ENCODE measurements around the gene REXO5.

DNA sequence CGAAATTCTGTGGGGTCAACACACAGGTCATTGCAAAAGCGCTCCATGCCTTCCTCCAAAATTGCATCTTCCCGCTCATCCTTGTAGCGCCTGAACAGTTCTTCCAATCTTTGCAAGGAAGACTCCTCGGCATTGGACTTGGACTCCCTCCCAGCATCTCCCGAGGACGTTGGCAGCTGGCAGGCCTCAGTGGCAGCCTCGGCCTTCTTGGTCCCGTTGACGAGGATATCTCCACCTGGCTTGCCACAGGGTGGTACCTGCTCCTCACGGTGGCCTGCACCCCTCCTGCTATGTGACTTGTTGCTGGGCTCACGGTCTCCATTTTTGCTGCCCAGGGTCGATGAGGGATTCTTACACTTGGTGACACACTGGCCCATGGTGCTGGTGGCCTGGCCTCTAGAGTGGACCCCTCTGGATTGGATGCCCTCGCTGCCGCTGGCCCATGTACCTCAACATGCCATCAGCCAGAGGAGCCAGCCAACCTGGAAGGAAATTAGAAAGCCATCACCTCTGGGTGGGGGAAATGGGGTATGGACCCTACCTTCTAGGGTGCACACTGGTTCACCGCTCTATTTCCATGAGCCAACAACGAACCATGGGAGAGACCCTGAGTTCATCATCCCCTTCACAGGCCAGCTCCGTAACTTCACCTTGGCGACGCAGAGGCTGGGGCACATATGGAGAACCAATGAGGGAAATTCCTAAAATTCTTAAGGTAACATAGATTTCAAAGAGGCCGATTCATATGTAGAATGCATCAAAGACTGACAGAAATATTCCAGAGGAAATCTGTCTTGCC, 56.0 kb downstream of the REXO5 start:
- TF ChIP-seq, protein P1, sequence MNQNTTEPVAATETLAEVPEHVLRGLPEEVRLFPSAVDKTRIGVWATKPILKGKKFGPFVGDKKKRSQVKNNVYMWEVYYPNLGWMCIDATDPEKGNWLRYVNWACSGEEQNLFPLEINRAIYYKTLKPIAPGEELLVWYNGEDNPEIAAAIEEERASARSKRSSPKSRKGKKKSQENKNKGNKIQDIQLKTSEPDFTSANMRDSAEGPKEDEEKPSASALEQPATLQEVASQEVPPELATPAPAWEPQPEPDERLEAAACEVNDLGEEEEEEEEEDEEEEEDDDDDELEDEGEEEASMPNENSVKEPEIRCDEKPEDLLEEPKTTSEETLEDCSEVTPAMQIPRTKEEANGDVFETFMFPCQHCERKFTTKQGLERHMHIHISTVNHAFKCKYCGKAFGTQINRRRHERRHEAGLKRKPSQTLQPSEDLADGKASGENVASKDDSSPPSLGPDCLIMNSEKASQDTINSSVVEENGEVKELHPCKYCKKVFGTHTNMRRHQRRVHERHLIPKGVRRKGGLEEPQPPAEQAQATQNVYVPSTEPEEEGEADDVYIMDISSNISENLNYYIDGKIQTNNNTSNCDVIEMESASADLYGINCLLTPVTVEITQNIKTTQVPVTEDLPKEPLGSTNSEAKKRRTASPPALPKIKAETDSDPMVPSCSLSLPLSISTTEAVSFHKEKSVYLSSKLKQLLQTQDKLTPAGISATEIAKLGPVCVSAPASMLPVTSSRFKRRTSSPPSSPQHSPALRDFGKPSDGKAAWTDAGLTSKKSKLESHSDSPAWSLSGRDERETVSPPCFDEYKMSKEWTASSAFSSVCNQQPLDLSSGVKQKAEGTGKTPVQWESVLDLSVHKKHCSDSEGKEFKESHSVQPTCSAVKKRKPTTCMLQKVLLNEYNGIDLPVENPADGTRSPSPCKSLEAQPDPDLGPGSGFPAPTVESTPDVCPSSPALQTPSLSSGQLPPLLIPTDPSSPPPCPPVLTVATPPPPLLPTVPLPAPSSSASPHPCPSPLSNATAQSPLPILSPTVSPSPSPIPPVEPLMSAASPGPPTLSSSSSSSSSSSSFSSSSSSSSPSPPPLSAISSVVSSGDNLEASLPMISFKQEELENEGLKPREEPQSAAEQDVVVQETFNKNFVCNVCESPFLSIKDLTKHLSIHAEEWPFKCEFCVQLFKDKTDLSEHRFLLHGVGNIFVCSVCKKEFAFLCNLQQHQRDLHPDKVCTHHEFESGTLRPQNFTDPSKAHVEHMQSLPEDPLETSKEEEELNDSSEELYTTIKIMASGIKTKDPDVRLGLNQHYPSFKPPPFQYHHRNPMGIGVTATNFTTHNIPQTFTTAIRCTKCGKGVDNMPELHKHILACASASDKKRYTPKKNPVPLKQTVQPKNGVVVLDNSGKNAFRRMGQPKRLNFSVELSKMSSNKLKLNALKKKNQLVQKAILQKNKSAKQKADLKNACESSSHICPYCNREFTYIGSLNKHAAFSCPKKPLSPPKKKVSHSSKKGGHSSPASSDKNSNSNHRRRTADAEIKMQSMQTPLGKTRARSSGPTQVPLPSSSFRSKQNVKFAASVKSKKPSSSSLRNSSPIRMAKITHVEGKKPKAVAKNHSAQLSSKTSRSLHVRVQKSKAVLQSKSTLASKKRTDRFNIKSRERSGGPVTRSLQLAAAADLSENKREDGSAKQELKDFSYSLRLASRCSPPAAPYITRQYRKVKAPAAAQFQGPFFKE (tag by site-specific recombination; IDR thresholded peaks at IDR 0.05; ENCODE audit: borderline replicate concordance), result no peak
- TF ChIP-seq ZSCAN16 (tag by site-specific recombination; IDR thresholded peaks at IDR 0.05) (no peak), ZNF660 (tag by site-specific recombination; IDR thresholded peaks at IDR 0.05) (no peak), ZNF121 (tag by site-specific recombination; IDR thresholded peaks at IDR 0.05) (no peak), ZNF302 (tag by site-specific recombination; IDR thresholded peaks at IDR 0.05; ENCODE audit: low read depth) (no peak), ZNF791 (tag by site-specific recombination; IDR thresholded peaks at IDR 0.05) (no peak), SP7 (tag by site-specific recombination; IDR thresholded peaks at IDR 0.05) (no peak), YY1 (tag by site-specific recombination; IDR thresholded peaks at IDR 0.05) (no peak), ZBTB1 (tag by site-specific recombination; IDR thresholded peaks at IDR 0.05) (no peak), ZBTB7A (tag by site-specific recombination; IDR thresholded peaks at IDR 0.05; ENCODE audit: low read depth) (no peak), ZNF416 (tag by site-specific recombination; IDR thresholded peaks at IDR 0.05) (no peak), ZNF274 (IDR thresholded peaks at IDR 0.05; ENCODE audit: low read length) (no peak), ZNF274 (tag by site-specific recombination; IDR thresholded peaks at IDR 0.05; ENCODE audit: borderline replicate concordance) (no peak)
- TF ChIP-seq, protein P2, sequence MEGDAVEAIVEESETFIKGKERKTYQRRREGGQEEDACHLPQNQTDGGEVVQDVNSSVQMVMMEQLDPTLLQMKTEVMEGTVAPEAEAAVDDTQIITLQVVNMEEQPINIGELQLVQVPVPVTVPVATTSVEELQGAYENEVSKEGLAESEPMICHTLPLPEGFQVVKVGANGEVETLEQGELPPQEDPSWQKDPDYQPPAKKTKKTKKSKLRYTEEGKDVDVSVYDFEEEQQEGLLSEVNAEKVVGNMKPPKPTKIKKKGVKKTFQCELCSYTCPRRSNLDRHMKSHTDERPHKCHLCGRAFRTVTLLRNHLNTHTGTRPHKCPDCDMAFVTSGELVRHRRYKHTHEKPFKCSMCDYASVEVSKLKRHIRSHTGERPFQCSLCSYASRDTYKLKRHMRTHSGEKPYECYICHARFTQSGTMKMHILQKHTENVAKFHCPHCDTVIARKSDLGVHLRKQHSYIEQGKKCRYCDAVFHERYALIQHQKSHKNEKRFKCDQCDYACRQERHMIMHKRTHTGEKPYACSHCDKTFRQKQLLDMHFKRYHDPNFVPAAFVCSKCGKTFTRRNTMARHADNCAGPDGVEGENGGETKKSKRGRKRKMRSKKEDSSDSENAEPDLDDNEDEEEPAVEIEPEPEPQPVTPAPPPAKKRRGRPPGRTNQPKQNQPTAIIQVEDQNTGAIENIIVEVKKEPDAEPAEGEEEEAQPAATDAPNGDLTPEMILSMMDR (tag by site-specific recombination; IDR thresholded peaks at IDR 0.05), result no peak
- TF ChIP-seq, protein P3, sequence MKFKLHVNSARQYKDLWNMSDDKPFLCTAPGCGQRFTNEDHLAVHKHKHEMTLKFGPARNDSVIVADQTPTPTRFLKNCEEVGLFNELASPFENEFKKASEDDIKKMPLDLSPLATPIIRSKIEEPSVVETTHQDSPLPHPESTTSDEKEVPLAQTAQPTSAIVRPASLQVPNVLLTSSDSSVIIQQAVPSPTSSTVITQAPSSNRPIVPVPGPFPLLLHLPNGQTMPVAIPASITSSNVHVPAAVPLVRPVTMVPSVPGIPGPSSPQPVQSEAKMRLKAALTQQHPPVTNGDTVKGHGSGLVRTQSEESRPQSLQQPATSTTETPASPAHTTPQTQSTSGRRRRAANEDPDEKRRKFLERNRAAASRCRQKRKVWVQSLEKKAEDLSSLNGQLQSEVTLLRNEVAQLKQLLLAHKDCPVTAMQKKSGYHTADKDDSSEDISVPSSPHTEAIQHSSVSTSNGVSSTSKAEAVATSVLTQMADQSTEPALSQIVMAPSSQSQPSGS (tag by site-specific recombination; IDR thresholded peaks at IDR 0.05; ENCODE audit: low read depth), result no peak
